PFSK-1 (cell line): ENCODE measurements around the gene KATNAL2.

Experiments
- FOXP2 ChIP-seq: optimal IDR thresholded peaks from 2 replicates; pipeline ENCODE3; 2011; ENCODE audit warnings: borderline replicate concordance, control low read depth, inconsistent platforms; ENCODE audit not compliant: insufficient read depth; ENCODE audit errors: extremely low read length, extremely low read depth
- POLR2AphosphoS5 ChIP-seq: IDR thresholded peaks from 2 replicates; pipeline ENCODE4 v1.6.1; 2012; ENCODE audit warnings: low read depth, mild to moderate bottlenecking, control low read depth, low read length, moderate library complexity
- REST ChIP-seq, 2 experiments: IDR thresholded peaks; 2 replicates each; pipeline versions ENCODE4 v1.6.1 to v1.8.0; 2011 to 2012; ENCODE audit warnings: low read depth in 2 of 2, low read length in 2 of 2, control low read depth in 1 of 2, inconsistent platforms in 1 of 2, mild to moderate bottlenecking in 1 of 2, moderate library complexity in 1 of 2; ENCODE audit not compliant: insufficient read depth in 1 of 2
- SIN3A ChIP-seq: IDR thresholded peaks from 2 replicates; pipeline ENCODE4 v1.6.1; 2012; ENCODE audit warnings: mild to moderate bottlenecking, low read length, moderate library complexity, borderline replicate concordance; ENCODE audit not compliant: insufficient read depth
- TAF1 ChIP-seq: IDR thresholded peaks from 2 replicates; pipeline ENCODE4 v1.6.1; 2012; ENCODE audit warnings: low read length, control low read depth, borderline replicate concordance; ENCODE audit not compliant: insufficient read depth

Gene KATNAL2

GRCh38 chr18:46894124-46894523, 23.3 kb upstream of the KATNAL2 start:
- TF ChIP-seq FOXP2 = no peak
- TF ChIP-seq TAF1 = no peak
- no peak for TF ChIP-seq SIN3A
- TF ChIP-seq REST (IDR thresholded peaks at IDR 0.05; ENCODE audit: insufficient read depth in 1 of 2, low read depth in 2 of 2, low read length in 2 of 2) = no peak
- no peak for TF ChIP-seq POLR2AphosphoS5

- TF ChIP-seq SIN3A (no peak), FOXP2 (no peak), POLR2AphosphoS5 (no peak), TAF1 (no peak), REST (IDR thresholded peaks at IDR 0.05; ENCODE audit: insufficient read depth in 1 of 2, low read depth in 2 of 2, low read length in 2 of 2) (no peak)
Measured at GRCh38 chr18:46899274-46899948, 18.0 kb upstream of the KATNAL2 start.

- TF ChIP-seq SIN3A (no peak), POLR2AphosphoS5 (no peak), TAF1 (no peak)
Measured at GRCh38 chr18:46903406-46903805, 14.0 kb upstream of the KATNAL2 start.

- TF ChIP-seq TAF1 (no peak), REST (IDR thresholded peaks at IDR 0.05; ENCODE audit: insufficient read depth in 1 of 2, low read depth in 2 of 2, low read length in 2 of 2) (no peak), POLR2AphosphoS5 (no peak), FOXP2 (no peak), SIN3A (no peak)
Measured at GRCh38 chr18:46909497-46909896, 7.9 kb upstream of the KATNAL2 start.

GRCh38 chr18:46910856-46911255, 6.5 kb upstream of the KATNAL2 start:
- no peak for TF ChIP-seq TAF1
- no peak for TF ChIP-seq FOXP2
- TF ChIP-seq SIN3A = no peak
- TF ChIP-seq REST (IDR thresholded peaks at IDR 0.05; ENCODE audit: insufficient read depth in 1 of 2, low read depth in 2 of 2, low read length in 2 of 2) = no peak
- no peak for TF ChIP-seq POLR2AphosphoS5
